GM04504 (cell line): ENCODE data around the gene SSBP3.
"Not testable (repeated sequence)": the region's sequence is repeated elsewhere in the genome, so short reads cannot be mapped to it uniquely, and the experiment has no call there.

Experiments used
- DNase-seq: peaks from one replicate; pipeline ENCODE4 v3.0.0-alpha.2; 2012; ENCODE audit warnings: low read depth

Gene SSBP3

DNA sequence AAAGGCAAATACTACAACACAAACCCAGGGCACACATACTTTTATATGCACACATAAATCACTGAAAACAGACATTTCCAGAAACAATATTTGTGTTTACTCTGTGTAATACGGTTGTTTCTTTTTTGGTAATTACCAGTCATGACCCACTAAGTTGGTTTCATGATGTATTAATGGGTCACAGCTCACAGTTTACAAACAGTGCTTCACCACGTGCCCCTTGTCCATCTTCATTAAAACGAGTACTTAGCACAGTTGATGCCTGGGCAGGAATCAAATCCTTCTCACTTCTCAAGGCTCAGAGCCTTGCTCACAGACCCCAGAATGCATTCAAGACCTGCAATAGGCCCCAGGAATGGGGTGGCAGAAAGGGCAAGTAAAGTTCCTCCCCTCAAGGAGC is 13.8 kb downstream of the SSBP3 start:
- DNase-seq, result no peak

DNA sequence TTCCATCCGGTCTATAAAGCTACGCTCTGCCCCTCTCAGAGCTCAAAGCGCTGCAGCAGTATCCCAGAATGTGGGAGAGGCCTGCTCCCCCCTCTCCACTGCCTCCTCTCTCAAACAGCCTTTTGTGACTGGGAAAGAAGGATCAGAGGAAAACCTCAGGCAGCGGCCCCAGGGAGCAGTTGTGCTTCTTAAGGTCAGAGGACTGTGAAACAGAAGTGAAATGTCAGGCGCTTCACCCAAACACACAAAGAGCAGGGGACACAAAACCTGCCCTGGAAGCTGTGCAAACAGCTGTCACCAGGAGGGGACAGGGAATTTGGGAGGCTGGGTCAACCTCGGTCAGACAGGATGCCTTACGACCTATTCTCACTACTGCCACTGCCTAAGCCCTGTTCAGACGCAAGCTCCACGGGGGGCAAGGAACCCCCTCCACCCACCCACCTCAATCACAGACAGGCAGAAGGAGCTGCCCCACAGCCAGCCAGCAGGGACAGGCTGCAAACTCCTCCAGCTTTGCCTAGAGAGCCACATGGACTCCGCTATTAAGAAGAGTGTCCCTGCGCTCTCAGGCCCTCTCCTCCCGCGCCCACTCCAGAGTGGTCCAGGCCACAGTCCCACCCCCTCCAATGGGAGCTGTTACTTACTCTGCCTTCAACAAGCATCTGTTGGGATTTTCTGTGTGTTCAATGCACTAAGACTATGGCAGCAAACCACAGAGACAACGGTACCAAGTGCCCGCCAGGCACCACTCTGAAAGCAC is 14.6 kb downstream of the SSBP3 start:
- no peak for DNase-seq

DNA sequence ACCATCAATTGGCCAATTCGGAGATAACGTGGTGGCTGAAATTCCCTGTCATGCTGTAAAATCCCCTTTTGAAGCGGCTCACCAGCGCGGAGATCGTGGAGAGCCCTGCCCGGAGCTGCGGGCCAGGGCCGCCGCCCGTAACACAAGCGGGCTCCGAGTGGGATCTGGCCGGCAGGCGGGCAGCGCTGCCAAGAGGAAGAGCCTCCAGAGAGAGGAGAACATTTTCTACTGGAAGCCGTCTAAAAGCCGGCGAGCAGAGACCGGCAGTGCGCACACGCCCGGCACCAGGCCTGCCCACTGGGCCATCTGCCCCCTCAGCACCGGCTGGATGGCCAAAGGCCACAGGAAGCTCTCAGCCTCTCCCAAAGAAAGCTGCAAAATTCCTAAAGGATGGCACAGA is 15.5 kb downstream of the SSBP3 start:
- DNase-seq, result no peak

DNA sequence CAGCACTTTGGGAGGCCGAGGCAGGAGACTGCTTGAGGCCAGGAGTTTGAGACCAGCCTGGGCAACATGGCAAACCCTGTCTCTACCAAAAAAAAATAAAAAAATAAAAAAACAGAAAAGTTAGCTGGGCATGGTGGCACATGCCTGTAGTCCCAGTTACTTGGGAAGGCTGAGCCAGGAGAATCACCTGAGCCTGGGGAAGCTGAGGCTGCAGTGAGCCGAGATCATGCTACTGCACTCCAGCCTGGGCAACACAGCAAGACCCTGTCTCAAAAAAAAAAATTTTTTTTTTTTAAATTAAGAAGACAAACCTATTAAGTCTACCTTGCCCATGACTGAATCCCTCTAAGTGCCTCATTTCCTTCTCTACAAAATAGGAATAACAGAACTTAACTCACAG is 16.6 kb downstream of the SSBP3 start:
- DNase-seq, result not testable (repeated sequence)

DNA sequence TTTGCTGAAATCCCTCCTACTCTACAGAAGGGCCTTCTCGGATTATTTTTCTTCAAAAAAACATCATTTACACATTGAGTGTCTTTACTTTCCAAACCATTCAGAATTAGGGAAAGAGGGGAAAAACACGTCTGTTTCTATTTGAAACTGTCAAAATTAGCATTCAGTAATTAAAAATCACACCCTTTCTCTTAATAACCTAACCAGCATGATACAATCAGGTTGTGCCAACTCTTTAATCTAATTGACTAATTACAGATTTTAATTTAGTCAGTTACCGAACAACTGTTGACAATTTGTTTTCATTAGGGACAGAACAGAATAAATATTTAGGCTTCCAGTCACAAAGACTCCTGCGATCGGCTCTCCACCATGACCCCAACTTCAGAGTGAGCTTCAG is 18.8 kb downstream of the SSBP3 start:
- DNase-seq, result no peak

DNA sequence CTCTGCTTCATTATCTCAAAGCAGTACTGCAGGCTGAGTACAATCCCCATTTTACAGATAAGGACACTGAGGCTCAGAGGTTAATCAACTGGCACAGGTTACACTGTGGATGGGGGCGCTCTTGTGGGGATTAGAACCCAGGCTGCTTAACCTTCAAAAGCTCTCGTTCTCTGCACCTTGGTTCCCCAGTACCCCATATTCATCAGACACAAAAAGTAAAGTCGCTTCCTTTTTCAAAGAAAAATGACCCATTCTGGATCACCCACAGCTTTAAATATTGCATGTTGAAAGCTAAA is 20.5 kb downstream of the SSBP3 start:
- no peak for DNase-seq

DNA sequence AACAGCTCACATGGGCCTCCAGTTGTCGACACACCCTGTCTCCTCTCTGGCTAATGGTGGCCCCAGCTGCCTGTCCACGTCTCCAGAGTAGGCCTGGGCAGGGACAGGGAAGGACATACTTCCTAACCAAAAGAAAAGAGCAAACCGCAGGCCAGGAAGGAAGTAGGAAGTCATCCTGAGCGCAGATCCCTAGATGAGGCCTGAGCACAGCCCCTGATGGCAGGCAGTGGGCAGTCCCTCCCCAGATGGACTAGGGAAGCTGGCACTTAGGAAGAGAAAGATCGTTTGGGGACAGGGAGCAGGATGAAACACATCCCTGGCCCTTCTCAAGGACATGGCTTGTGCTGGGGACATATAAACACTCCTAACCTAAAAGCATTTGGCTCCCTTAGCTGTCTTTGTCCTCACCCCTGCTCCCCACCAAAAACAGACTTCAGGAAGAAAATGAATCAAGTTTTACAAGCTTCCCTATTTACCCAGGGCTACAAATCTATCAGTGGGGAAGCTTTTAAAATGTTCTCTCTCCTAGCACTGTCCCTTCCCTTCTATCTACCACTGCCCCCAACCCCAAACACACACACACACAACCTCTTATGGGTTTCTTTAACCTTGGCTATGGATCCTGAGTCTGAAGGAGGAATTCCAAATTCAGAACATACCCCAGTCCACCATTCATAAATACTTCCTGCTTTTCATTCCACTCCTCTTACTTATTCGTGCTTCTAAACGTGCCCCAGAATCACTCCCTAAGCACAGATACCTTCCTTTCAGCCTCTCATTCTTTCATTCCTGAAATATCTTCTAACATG is 21.1 kb downstream of the SSBP3 start:
- no peak for DNase-seq

DNA sequence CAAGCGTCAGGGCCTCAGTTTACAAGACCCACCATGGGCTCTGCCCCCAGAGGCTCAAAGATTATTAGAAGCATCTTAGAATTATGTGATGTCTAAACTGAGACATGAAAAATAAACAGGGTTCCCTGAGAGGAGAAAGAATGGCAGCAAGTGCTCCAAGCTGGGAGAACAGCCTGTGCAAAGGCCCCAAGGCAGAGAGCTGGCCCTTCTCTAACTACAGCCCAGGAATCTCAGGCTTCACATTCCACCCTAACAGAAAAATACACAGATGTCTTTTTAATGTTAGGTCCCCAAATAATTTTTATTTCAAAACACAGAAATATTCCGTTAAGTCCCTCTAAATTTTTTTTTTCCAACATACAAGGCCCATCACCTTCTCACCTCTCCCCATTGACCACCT is 21.7 kb downstream of the SSBP3 start:
- DNase-seq, result no peak

DNA sequence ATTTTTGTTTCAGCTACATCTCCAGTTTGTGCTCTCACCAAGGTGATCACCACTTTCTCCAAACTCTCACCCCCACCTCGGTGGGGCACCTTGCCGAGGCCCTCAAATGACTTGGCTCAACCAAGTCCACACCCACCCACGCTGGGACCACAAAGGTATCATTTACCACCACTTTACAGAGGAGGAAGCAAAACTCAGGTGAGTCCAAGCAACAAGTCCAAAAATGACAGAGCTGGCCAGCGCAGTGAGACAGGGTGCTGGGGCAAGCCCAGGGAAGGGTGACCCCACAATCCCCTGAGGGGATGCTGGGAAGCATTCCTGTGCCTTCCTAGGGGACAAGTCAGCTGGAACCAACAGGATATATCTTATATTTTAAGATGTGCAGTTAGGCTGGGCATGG is 24.7 kb downstream of the SSBP3 start:
- no peak for DNase-seq

DNA sequence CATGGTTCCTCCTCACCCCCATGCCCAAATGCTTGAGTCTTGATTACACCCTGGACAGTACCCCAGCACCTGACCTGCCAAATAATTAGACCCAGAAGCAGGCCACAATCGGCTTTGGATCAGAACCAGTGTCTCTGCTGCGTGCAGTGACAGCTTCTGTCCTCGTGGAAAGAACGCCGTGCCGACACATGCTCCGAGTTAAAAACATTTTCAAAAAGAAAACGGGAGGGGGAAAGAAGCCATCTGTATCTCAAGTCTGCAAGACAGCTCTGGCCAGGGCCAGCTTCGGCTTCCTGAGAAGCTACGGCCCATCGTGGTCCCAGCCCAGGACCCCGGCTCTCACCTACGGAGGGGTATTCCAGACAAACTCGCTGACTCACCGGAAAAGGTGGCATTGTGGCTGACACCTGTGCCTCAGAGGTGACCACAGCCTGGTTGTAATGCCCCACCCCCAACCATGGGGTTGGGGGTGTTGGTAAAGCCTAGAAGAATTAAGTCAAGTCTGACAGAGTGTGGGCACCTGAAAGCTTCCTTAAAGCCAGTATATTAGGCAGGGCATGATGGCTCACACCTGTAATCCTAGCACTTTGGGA is 25.8 kb downstream of the SSBP3 start:
- DNase-seq, result no peak

DNA sequence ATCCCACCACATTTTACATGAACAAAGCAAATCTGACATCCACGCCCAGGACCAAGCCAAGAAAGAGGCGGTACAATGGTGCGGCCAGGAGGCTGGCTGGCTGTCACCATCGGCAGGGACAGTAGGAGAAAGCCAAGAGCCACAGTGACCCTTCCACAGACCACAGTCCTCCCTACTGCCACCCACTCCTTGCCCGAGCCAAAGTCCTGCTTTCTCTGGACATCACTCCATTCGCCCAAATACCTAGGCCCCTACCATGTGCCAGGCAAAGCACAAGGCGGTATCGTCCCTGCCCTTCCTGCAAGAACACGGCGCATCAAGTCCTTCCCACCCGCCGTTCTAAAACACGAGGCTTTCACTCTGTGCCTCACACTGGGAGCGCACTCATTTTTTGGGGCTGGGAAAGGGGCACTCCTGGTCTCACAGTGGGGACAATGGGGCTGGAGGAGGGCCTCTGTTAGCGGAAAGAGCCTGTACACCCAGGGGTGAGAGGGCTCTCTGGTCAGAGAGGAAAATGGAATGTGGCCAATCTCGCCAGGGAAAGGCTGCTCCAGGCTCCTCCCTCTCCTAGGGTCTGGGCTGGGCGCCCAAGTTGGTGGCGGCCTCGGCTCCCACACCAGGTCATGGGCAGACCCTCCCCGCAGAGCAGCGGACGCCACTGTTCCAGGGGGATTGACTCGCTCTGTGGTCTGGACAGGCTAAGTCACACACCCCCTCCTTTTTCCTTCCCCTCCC is 26.5 kb downstream of the SSBP3 start:
- no peak for DNase-seq

DNA sequence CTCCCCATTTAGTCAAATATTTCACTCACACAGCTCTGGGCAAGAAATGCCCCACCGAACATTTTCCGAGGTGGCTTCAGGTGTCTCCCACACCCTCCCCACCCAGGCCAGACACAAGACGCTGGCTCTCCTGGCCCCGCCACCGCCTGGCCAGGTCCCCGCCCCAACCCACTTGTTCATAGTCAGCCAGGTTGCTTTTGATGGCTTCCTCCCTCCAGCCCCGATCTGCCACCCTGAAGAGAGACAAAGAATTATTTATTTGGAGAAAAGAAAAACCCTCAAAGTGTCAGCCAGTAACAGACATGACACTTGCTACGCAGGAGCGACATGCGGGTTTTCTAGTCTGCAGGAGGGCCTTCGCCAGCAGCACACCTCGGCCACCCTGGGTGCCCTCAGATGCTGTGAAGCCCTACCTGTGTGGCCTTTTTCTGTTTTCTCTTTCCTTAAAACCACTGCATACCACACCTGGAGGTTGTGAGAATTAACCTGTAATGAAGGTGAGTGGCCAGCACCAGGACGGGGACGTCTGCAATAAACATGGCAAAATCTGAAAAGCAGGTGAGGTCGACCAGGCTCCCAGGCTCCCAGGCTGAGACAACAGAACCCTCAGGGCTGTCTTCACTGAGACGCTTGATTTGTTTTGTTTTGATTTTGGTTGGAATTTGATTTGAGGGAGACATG is 27.2 kb downstream of the SSBP3 start:
- DNase-seq, result no peak

DNA sequence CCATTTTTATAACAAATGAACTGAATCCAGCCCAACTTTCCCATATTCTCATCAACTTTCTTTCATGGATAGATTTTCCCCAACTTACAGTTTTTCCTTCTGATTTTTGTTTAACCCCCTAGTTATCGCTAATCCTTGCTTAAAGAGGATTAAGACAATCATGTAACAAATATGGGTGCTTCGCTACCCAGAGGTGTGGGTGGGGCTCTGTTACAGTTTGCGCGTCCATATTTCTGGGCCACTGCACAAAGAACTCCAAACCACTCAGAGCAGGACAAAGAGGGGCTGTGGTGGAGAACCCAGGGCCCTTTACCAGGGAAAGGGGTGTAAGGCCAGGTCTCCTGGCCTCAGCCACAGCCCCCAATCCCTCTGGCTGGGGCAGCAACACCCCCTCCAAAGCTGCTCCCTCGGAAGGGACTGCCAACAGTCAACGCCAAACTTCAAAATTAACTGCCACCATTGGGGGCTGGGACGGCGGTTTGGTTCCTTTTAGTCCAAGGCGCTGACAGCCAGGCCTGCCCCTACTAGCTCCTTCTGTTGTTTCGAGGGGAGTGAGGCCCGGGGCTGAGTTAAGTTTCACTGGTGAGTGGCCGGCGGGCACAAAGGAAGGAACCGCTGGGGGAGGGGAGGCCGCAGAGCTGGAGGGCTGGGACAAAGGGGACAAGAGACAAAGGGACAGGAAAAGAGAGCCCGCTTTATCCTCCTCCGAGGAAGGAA is 27.9 kb downstream of the SSBP3 start:
- DNase-seq, result no peak

DNA sequence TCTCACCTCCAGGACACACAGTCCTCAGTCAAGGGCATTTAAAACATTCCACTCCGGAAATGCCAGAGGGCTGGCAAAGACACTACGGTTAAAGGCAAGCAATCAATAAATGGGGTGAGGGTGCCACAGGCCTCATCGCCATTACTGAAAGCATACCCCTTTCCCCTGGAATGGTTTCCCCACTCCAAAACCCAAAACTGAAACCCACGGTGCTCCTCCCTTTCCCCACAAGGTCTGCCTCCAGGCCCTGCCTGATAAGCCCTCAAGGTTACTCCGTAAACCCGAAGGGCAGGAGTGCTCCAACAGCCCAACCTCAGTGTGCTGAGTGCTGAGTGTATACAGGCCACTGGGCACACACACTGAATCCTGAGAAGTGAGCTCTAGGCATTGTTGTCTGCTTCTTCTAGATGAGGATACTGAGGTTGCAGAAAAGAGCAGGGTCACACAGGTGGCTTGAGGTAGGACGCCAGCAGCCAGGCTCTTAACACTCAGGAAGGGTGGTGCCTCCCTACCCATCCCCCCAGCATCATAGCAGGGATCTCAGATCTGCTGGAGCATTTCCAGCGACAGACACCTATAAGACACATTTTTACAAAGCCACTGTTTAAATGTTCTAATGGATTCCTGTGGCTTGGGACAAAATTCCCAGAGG is 29.0 kb downstream of the SSBP3 start:
- DNase-seq, result no peak

DNA sequence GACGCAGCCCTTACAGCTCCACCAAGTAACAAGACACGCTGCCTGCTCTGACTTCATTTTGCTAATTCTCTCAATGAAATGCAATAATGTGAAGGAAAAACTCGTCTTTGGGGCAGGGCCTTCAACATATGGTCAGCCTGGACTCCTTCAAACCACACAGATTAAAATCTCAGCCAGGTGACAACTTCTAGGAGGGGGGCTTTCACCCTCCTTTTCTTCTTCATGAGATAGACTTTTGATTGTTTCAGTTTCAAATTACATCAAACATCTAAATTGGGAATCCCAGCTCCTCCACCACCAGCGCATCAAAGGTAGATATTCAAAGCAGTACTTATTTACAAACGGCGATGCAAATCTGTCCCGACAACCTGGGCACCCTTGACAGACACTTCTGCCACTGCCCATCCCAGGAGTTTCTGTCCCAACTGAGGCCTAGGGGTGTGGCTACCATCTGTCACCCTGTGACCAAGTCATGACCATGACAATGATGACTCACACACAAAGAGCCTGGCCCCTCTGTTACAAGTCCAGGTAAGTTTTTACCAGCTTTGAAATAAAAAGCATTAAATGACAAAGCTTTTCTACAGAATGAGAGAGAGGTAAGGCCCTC is 29.7 kb downstream of the SSBP3 start:
- no peak for DNase-seq

DNA sequence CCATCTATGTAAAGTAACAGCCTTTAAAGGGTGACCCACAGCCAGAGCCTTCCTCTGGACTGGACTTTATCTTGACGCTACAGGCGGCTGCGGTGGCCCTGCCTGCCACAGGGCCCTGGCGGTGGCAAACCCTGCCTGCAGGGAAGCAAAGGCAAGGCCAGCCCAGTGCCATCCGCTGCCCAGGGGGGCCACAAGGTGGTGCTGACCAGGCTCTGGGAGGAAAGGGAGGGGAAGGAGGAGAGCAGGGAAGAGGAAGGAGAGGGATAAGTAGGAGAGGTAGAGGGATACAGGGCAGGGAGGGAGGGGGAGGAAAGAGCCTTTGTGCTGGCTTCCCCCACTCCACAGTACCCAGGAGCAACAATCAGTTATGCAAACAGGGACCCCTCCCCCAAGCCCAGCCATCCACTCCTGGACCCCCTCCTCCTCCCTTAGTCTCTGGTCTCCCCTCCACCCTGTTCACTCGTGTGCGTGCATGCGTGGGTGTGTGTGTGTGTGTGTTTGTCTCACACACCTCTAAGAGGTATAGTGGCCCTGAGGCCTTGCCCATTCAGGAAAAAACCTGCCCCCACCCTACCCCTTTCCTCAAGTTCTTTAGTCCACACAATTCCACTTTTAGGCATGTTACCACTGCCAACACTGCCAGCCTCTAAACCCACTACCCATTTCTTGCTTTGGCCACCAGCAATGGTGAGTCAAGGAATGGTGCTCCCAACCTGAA is 30.3 kb downstream of the SSBP3 start:
- DNase-seq, result no peak

DNA sequence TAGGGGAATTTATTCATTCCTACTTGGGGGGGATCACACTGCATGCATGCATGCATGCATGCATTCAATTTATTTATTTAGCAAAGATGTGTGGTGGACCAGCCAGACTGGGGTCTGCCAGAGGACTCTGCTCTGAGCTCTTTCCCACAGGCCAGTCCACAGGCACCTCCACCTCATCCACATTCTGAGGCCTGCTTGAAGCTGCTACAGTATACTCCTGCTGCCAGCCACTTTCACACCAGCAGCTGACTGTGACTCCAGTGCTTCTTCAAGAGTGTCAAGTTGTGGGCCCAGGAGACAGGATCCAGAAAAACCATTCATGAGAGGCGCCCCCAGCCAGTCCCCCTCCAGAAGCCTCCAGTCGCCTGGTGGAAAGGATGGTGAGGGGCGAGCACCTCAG is 30.9 kb downstream of the SSBP3 start:
- DNase-seq, result no peak

DNA sequence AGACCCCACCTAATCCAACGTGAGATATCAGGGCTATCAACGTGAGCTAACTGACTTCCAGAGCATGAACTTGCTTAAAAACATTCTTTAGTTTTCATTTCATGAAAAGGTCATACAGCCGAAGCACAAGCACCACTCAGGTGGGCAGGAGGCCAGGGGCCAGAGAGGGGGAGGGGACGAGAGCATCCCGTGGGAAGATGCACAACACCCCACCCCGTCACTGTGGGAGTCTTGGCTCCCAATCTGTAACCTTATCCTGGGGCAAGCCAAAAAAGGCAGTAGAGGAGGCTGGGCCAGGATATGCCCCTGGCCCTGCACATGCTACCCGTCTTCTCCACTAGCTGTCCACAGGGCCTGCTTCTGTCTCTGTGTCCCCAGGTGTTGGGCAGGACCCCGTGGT is 31.4 kb downstream of the SSBP3 start:
- no peak for DNase-seq

DNA sequence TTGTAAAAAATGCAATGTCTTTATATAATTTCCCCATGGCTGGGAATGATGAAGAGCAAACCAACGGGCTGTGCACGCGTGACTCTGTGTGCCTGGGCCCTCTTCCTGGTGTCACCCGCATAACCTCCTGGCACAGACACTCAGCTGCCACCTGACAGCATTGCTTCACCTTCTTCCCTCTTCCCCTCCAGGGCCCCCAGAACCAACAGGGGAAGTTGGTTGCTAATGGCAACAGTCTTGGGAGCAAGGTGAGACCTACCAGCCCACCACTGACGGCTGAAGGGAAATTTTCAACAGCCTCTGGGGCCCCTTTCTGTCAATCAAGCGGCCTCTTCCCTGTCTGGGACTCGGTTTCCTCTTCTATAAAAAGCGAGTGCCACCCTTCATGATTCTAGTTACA is 33.2 kb downstream of the SSBP3 start:
- no peak for DNase-seq

DNA sequence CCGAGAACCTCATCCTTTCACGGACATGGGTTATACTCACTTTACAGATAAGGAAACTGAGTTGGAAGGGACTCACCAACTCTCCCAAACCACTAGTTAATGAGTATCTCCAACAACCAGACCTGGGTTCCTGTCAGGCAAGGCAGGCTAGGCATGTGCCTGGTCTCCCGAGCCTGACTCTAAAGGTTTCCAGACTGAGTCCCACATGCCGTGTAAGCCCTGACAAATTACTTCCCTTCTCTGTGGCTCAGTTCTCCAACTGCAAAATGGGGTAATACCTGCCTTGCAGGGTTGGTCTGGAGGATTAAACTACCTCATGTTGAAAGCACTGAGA is 34.3 kb downstream of the SSBP3 start:
- no peak for DNase-seq
